Mucosa of stomach (tissue), 1 donor: ENCODE measurements around the gene TP53I11.

Experiments used
- H3K27me3 ChIP-seq: one replicate; pipeline ENCODE4 v1.7.0; 2013; ENCODE audit warnings: mild to moderate bottlenecking, low read length; ENCODE audit not compliant: control insufficient read depth, insufficient read depth
- H3K36me3 ChIP-seq: one replicate; pipeline ENCODE4 v1.7.0; 2013; ENCODE audit warnings: low read length; ENCODE audit not compliant: control insufficient read depth, insufficient read depth
- H3K4me1 ChIP-seq: one replicate; pipeline ENCODE4 v1.7.0; 2013; ENCODE audit warnings: mild to moderate bottlenecking, low read length; ENCODE audit not compliant: control insufficient read depth, insufficient read depth
- H3K4me3 ChIP-seq: one replicate; pipeline ENCODE4 v1.7.0; 2013; ENCODE audit warnings: low read length
- H3K9ac ChIP-seq: one replicate; pipeline ENCODE4 v1.7.0; 2013; ENCODE audit warnings: mild to moderate bottlenecking, low read length, moderate library complexity
- H3K9me3 ChIP-seq: one replicate; pipeline ENCODE4 v1.7.0; 2013; ENCODE audit warnings: mild to moderate bottlenecking, low read length, moderate library complexity; ENCODE audit not compliant: control insufficient read depth
- donor health status: Pancreatic carcinoma.

The TP53I11 gene

DNA sequence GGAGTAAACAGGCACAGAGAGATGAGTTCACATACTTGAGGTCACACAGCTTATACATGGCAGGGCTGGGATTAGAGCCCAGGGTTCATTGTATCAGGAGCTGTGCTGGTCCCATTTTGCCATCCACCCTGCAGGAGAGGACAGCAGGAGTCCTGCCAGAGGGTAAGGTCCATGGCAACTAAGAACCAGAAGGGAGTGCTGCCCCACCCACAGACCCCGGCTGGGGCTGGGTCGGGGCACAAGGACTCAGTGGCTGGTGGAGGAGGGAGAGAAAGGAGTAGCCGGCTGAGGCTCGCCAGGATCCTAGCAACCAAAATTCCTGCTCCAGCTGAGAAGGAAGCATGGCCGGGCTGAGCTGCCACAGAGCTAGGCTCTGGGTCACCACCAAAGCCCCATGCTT lies 25.9 kb upstream of the TP53I11 start:
- Histone ChIP-seq H3K4me3 (no peak overlapping the region), H3K27me3 (no peaks in the 10 kb centered on the region), H3K36me3 (no peaks in the 10 kb centered on the region), H3K9me3 (no peaks in the 10 kb centered on the region), H3K4me1 (peaks cover 56% of the 10 kb centered on the region), H3K9ac (no peak overlapping the region)

DNA sequence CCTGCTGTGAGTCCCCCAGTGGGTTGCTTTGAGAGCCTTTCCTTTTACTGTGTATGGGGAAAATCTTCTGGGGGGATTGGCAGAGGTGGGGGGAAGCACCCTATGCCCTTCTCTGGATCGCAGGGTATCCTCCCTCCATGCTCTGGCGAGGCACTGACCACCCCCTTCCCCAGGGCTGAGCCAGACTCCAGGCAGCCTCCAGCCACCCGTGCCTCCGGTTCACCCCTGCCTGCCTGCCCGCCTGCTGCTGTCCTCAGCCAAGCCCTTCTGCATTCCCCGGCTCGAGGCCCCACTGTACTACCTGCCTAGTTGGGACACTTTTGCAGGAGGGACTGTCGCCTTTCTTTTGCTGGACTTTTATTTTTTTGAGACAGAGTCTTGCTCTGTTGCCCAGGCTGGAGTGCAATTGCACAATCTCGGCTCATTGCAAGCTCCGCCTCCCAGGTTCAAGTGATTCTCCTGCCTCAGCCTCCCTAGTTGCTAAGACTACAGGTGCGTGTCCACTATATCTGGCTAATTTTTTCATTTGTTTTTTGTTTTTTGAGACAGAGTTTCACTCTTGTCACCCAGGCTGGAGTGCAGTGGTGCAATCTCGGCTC lies 23.8 kb upstream of the TP53I11 start:
- no peak overlapping the region for H3K4me3 ChIP-seq
- no peaks in the 10 kb centered on the region for H3K27me3 ChIP-seq
- no peaks in the 10 kb centered on the region for H3K36me3 ChIP-seq
- no peak overlapping the region for H3K9ac ChIP-seq
- H3K9me3 ChIP-seq = no peaks in the 10 kb centered on the region
- H3K4me1 ChIP-seq = peaks cover 42% of the 10 kb centered on the region

DNA sequence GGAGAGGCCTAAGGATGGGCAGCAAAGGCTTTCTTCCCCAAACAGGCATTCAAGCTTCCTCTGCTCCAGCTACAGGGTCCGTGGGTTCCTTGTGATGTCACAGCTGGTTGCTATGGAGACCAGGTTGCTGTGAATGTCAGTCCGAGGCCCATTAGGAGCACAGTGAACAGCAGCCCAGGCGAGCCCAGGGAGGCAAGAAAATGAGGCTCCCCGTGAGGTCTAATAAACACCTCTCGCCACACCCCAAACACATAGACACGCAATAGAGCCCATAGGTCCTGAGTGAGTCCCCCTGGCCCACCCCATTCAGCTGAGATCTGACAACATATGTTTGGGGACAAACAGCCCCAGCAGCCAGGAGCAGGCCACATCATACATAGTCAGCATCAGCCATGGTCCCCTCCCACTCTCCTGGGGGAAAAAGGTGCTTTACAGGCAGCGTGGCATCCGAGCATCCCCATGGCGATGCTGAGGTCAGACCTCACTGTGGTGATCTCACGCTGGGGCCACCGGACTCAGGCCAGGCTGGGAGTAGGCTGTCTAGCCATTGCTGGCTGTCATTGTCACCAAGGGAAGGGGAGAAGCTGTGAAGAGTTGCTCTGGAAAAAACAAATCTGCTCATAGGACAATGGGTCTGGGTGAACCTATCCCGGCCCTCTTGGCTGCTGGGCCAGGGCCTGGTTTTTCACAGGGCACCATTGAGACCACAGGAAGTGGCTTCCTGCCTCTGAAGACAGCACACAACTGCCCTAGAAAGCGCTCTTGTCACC lies 23.1 kb upstream of the TP53I11 start:
- no peaks in the 10 kb centered on the region for H3K36me3 ChIP-seq
- no peak overlapping the region for H3K4me3 ChIP-seq
- H3K9ac ChIP-seq = no peak overlapping the region
- H3K27me3 ChIP-seq = no peaks in the 10 kb centered on the region
- no peaks in the 10 kb centered on the region for H3K9me3 ChIP-seq
- H3K4me1 ChIP-seq = peaks cover 35% of the 10 kb centered on the region

DNA sequence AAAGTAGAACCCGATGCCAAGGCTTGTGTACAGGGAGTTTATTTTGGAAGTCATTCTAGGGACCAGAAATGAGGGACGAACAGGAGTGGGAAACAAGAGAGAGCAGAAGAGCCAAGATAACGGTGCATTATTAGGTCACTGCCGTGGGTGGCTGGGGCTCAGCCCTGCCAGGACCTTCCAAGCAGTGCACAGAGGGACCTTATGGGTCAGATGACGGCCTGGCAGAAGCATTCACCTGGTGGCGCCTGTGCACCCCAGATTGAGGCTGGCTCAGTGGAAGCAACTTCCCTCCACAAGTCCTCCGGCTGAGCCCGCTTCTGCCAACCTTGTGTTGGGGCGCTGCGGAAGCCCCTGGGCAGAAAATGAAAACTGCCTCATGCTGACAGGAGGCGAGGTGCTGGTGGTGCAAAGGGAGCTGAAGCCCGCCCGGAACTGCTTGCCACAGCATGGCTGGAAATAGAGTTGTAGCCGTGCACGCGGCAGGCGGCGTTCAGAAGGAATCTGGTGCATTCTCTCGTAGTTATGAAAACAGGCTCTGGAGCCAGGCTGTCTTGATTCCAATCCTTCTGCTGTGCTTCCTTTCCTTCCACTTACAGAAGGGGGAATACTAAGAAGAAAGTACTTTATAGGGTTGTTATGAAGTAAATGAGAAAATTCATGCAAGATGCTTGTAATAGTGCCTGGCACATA lies 22.2 kb upstream of the TP53I11 start:
- no peak overlapping the region for H3K9ac ChIP-seq
- peaks cover 26% of the 10 kb centered on the region for H3K4me1 ChIP-seq
- H3K9me3 ChIP-seq = no peaks in the 10 kb centered on the region
- H3K27me3 ChIP-seq = no peaks in the 10 kb centered on the region
- H3K4me3 ChIP-seq = no peak overlapping the region
- no peaks in the 10 kb centered on the region for H3K36me3 ChIP-seq

DNA sequence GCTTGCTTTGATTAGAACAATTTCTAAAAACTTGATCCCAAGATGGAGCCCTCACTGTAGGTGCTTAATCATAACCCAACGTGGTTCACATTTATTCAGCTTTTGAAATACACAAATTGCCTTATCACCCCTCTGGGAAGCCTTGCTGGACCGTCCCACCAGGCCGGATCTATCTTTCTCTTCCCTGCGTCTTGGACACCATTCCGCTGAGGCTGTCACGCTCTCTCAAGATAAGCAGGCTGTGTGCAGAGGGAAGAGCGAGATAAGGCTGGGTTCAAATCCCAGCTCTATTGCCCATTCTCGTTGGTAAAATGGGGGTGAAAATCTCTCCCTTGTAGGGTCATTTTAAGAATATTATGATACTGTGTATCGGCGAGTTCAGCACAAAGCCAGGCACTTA lies 20.5 kb upstream of the TP53I11 start:
- H3K4me3 ChIP-seq = no peak overlapping the region
- peaks cover 9% of the 10 kb centered on the region for H3K4me1 ChIP-seq

DNA sequence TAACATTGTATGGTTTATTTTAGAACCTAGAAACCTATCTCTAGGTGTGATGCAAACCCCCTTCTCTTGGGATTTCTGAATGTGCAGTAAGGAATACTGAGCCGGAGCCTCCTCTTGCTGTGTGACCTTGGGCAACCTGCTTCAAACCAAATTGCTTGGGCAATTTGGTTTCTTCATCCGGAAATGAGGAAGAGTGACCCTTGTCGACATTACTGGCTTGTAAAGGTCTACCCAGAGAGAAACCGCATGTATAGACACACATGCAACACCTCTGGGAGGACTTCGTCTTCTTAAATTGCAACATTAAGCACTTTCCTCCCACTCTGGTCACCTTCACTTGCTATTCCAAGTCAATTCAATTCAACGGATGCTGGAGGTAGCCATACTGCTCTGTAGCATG lies 19.6 kb upstream of the TP53I11 start:
- no peak overlapping the region for H3K4me3 ChIP-seq
- H3K9me3 ChIP-seq = no peaks in the 10 kb centered on the region
- no peak overlapping the region for H3K9ac ChIP-seq
- H3K27me3 ChIP-seq = no peaks in the 10 kb centered on the region
- H3K36me3 ChIP-seq = no peaks in the 10 kb centered on the region
- H3K4me1 ChIP-seq = peaks cover 7% of the 10 kb centered on the region

More for the DNA sequence above, 20.5 kb upstream of the TP53I11 start:
- no peaks in the 10 kb centered on the region for H3K27me3 ChIP-seq
- no peaks in the 10 kb centered on the region for H3K36me3 ChIP-seq
- H3K9ac ChIP-seq = no peak overlapping the region
- H3K9me3 ChIP-seq = no peaks in the 10 kb centered on the region

DNA sequence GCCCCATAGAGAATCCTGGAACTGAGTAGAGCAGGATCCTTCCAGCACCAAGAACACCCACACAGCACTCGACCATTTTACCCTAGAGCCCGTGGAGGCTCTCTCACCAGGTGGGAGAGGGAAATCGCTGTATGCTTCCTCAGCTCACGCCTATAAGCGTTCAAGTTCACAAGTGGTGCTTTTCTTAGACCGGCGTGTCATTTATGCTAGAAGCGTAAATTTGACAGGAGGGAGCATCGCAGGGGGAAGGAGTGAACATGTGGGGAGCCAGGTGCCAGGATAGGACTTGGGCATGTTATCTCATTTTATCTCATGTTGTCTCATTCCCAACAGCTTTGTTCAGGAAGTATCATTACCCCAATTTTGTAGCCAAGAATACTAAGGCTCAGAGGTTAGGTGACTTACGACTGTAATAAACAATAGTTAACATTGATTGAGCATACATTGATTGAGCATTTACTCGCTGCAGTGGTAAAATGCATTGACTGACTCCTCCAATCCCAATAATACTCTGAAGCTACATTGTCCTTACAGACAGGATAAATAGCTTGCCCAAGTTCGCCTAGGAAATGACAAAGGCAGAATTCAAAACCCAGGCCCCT lies 19.1 kb upstream of the TP53I11 start:
- Histone ChIP-seq H3K4me1 (peaks cover 7% of the 10 kb centered on the region), H3K9me3 (no peaks in the 10 kb centered on the region), H3K9ac (no peak overlapping the region), H3K27me3 (no peaks in the 10 kb centered on the region), H3K36me3 (no peaks in the 10 kb centered on the region), H3K4me3 (no peak overlapping the region)

DNA sequence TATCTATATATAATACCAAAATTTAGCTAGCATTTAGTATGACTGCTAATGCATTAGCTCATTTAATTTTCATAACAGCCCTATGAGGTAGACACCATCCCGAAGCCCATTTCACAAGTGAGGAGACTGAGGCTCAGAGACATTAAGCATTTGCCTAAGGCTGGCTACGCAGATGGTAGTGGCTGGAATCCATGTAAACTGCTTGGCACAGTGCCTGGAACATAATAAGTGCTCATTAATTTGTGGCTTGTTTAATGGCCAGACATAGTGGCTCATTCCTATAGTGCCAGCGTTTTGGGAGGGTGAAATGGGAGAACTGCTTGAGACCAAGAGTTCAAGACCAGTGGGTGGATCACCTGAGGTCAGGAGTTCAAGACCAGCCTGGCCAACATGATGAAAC lies 17.8 kb upstream of the TP53I11 start:
- H3K9ac ChIP-seq = no peak overlapping the region
- H3K9me3 ChIP-seq = no peaks in the 10 kb centered on the region
- no peak overlapping the region for H3K4me3 ChIP-seq
- H3K4me1 ChIP-seq = peaks cover 7% of the 10 kb centered on the region
- H3K36me3 ChIP-seq = no peaks in the 10 kb centered on the region
- no peaks in the 10 kb centered on the region for H3K27me3 ChIP-seq

DNA sequence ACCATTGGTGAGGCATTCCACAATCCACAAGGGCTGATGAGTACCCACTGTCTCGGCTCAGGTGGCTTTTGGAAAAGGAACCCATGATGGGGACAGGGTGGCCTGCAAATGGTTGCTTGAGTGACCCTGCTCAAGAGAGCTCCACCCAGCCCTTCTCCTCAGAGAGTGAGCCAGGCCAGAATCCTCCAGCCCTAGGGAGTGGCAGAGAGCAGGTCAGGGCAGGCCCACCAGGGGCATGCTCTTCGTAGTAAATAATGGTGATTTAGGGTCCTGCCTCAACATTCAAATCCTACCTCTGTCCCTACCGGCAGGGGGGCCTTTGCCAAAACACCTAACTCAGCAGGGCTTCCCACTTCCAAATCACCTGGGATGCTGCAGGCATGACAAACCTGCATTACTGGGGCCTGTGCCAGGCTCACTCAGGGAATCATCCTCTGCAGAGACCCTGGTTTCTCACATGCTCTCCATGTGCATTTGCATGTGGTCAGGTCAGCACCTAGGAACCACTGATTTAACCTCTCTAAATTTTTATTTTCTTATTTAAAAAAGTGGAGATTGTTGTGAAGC lies 17.3 kb upstream of the TP53I11 start:
- H3K4me3 ChIP-seq = no peak overlapping the region
- H3K36me3 ChIP-seq = no peaks in the 10 kb centered on the region
- no peaks in the 10 kb centered on the region for H3K9me3 ChIP-seq
- H3K4me1 ChIP-seq = peaks cover 7% of the 10 kb centered on the region
- H3K9ac ChIP-seq = no peak overlapping the region
- no peaks in the 10 kb centered on the region for H3K27me3 ChIP-seq

DNA sequence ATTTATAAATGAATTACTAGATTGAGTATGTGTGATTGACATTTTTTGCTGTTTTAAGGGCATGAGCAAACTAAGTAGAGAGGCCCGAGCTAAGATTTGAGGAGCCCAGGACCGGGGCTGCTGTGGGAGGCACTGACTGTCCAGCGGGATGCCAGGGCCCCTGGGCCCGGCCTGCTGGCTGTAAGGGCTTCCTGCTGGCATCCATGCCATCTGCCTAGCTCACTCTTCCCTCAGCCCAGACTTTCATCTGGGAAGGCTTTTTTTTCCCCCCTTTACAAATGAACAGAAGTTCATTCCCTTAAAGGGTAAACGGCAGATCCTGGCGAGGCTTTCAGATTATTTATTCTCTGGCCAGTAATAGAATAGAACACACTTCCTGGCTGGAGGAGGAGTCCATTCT lies 16.0 kb upstream of the TP53I11 start:
- no peaks in the 10 kb centered on the region for H3K36me3 ChIP-seq
- H3K4me1 ChIP-seq = peaks cover 7% of the 10 kb centered on the region
- H3K4me3 ChIP-seq = no peak overlapping the region
- H3K9me3 ChIP-seq = no peaks in the 10 kb centered on the region
- no peaks in the 10 kb centered on the region for H3K27me3 ChIP-seq
- H3K9ac ChIP-seq = no peak overlapping the region

DNA sequence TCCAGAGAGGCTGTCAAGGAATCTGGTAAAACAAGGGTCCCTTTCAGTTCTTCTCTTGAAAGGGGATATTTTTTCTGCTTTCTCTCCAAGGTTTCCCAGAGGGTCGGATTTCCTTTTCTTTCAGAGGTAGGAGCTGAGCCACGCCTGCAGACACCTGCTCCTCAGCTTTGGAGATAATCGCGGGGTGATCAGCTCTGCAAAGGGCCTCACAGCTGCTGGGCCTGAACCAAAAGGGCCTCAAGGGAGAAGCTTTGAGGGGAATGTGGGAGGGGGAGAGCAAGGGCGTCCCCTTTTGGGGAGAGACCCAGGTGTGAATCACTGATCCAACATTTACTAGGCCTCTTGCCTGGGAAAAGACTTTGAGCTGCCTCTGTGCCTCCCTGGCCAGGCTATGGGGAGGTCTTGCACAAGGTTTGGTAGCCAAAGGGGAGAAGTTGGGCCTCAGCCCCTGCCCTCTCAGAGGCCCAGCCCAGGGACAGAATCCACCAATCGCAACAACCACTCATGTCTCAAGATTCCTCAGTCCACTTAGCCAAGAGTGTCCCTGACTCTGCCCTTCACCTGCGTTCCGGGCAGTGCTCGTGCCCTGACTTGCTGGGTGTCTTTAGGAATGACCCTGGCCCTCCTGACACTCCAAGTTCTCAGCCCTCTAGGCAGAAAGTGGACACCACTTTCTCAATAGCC lies 14.0 kb upstream of the TP53I11 start:
- Histone ChIP-seq H3K9ac (no peak overlapping the region), H3K4me1 (no peaks in the 10 kb centered on the region), H3K4me3 (no peak overlapping the region), H3K27me3 (no peaks in the 10 kb centered on the region), H3K36me3 (no peaks in the 10 kb centered on the region), H3K9me3 (no peaks in the 10 kb centered on the region)
